Activated CD4-positive, alpha-beta T cell treated with anti-CD3 and anti-CD28 coated beads, Interleukin-10, Interleukin-2, amounts not matched to agents 100 ng/mL and 50 ng/mL, durations not matched to agents 16 hours and 8 hours (primary cell): ENCODE measurements around the gene RAB40AL.

Experiments
- DNase-seq: peaks from one replicate; pipeline ENCODE4 v3.0.0-alpha.2; 2020

The RAB40AL gene

DNA sequence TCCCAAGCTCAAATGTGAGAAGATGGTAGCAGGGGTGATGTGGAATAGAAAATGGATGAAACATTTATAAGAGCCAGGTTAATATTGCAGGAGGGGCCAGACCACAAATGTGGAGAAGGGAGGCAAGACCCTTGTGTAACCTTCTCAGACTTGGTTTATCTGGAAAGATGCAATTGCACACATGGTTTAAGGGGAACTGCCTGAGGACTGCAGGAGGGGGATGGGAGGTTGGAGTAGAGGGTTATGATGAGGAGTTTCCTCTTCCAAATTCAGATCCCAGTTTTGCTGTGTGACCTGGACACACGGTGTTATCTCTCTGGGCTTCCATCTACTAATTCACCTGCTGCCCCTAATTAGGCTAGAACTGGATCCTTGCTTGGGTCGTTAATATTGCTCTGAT lies 46.1 kb downstream of the RAB40AL start:
- no peak for DNase-seq

GRCh38 chrX:102985192-102985591 lies 48.1 kb downstream of the RAB40AL start:
- DNase-seq: peak; percentile 22
